Activated T-helper 1 cell treated with anti-CD3 and anti-CD28 coated beads, Interleukin-2, amount 50 U/mL, for 16 hours (primary cell): Measurements from ENCODE around the gene KRT36.

Experiments
- DNase-seq, 2 donors: peaks; one replicate each; pipeline ENCODE4 v3.0.0-alpha.2; 2020; ENCODE audit warnings: low read depth in 1 of 2, low spot score in 1 of 2

The KRT36 gene

GRCh38 chr17:41489531-41489930, at the start of gene KRT36:
TSS of gene KRT36 (minus strand) at chr17:41489910. CDS start at chr17:41489864, 46 bp downstream.
- no peak for DNase-seq

- no peak for DNase-seq
Observed at GRCh38 chr17:41539071-41539492, 49.4 kb upstream of the KRT36 start.

- no peak for DNase-seq
Observed at GRCh38 chr17:41538565-41538991, 48.9 kb upstream of the KRT36 start.

- DNase-seq: no peak
Observed at GRCh38 chr17:41537990-41538389, 48.3 kb upstream of the KRT36 start.

- DNase-seq: no peak
Observed at GRCh38 chr17:41537614-41537954, 47.9 kb upstream of the KRT36 start.

- DNase-seq: no peak
Observed at GRCh38 chr17:41536741-41537613, 47.3 kb upstream of the KRT36 start.

- no peak for DNase-seq
Observed at GRCh38 chr17:41535764-41536481, 46.2 kb upstream of the KRT36 start.

- no peak for DNase-seq
Observed at GRCh38 chr17:41534899-41535546, 45.3 kb upstream of the KRT36 start.

GRCh38 chr17:41533613-41534012, 43.9 kb upstream of the KRT36 start:
- no peak for DNase-seq

GRCh38 chr17:41532947-41533570, 43.3 kb upstream of the KRT36 start:
- DNase-seq: no peak

GRCh38 chr17:41531993-41532392, 42.3 kb upstream of the KRT36 start:
- no peak for DNase-seq

GRCh38 chr17:41530062-41531048, 40.6 kb upstream of the KRT36 start:
- DNase-seq: no peak

GRCh38 chr17:41529491-41529915, 39.8 kb upstream of the KRT36 start:
- no peak for DNase-seq

- no peak for DNase-seq
Observed at GRCh38 chr17:41528959-41529353, 39.2 kb upstream of the KRT36 start.

GRCh38 chr17:41527063-41528023, 37.6 kb upstream of the KRT36 start:
- DNase-seq: no peak

- no peak for DNase-seq
Observed at GRCh38 chr17:41524261-41524660, 34.6 kb upstream of the KRT36 start.

GRCh38 chr17:41523787-41524186, 34.1 kb upstream of the KRT36 start:
- no peak for DNase-seq

- DNase-seq: no peak
Observed at GRCh38 chr17:41523225-41523593, 33.5 kb upstream of the KRT36 start.
